Endothelial cell of umbilical vein (primary cell): ENCODE data around the gene RGS12. TPM values are rescaled to one million over a fixed set of nuclear protein-coding genes. Genes with fewer than 3 reads are reported as not detected.

Experiments
- BruUV-seq: library from RNA; stranded (reverse); fragments of 400-500 nt; replicated peaks from 2 replicates; lab custom pipeline; 2021; lab: Mats Ljungman, UMichigan
- CTCF ChIA-PET: fragments of 300-600, 350-600 bp; sonication (Branson Sonifier 250); formaldehyde crosslinking; loops from one replicate; lab custom pipeline; 2021; ENCODE audit warnings: antibody characterized with exemption, inconsistent platforms; lab: Charles Lee
- POLR2A ChIA-PET: fragments of 300-600, 350-600 bp; sonication (Branson Sonifier 250); formaldehyde crosslinking; loops from one replicate; lab custom pipeline; 2021; ENCODE audit warnings: antibody characterized with exemption, inconsistent platforms; lab: Charles Lee
- DNase-seq: peaks from one replicate; pipeline ENCODE4 v3.0.0-alpha.2; 2011; ENCODE audit warnings: low read depth, low spot score
- FAIRE-seq: peaks from 2 replicates; lab custom pipeline; 2011; peaks lifted over from hg19 to GRCh38; lab: Jason Lieb, UNC
- H2AFZ ChIP-seq: 2 replicates; pipeline ENCODE4 v1.6.0; 2012; ENCODE audit warnings: low read depth, low read length, control low read depth, inconsistent platforms
- H3K27ac ChIP-seq: 2 replicates; pipeline ENCODE4 v1.5.1; 2011; ENCODE audit warnings: low read depth, mild to moderate bottlenecking, control low read depth, low read length, moderate library complexity; ENCODE audit not compliant: insufficient read depth
- H3K27me3 ChIP-seq, 2 experiments: 2 replicates each; pipeline versions ENCODE4 v1.6.0 to v1.6.1; 2011; ENCODE audit warnings: low read length in 2 of 2, mixed read lengths in 1 of 2; ENCODE audit not compliant: control insufficient read depth in 2 of 2, insufficient read depth in 2 of 2
- H3K36me3 ChIP-seq, 2 experiments: 2 replicates in 1 of 2; 3 replicates in 1 of 2; pipeline ENCODE4 v1.5.1; 2011; ENCODE audit warnings: low read length in 2 of 2, mild to moderate bottlenecking in 1 of 2, moderate library complexity in 1 of 2; ENCODE audit not compliant: control insufficient read depth in 2 of 2, insufficient read depth in 2 of 2; ENCODE audit errors: extremely low read depth in 1 of 2
- H3K4me1 ChIP-seq: 3 replicates; pipeline ENCODE4 v1.5.1; 2011; ENCODE audit warnings: mild to moderate bottlenecking, low read length; ENCODE audit not compliant: control insufficient read depth, insufficient read depth; ENCODE audit errors: extremely low read depth
- H3K4me2 ChIP-seq: 2 replicates; pipeline ENCODE4 v1.6.1; 2011; ENCODE audit warnings: low read length, control low read depth, mixed read lengths; ENCODE audit not compliant: insufficient read depth
- H3K4me3 ChIP-seq, 3 experiments: fragments of 200-600 bp in 1 of 3; sonication (generic), shearing (Covaris generic) in 1 of 3; replicated peaks in 1 of 3; 2 replicates each; pipeline ENCODE4 v1.5.1; 2011 to 2016; ENCODE audit warnings: control low read depth in 3 of 3, low read length in 3 of 3, mild to moderate bottlenecking in 2 of 3, inconsistent platforms in 1 of 3, low read depth in 1 of 3, moderate library complexity in 1 of 3; ENCODE audit not compliant: insufficient read depth in 1 of 3
- H3K79me2 ChIP-seq: 2 replicates; pipeline ENCODE4 v1.6.0; 2012; ENCODE audit warnings: low read length, inconsistent platforms; ENCODE audit not compliant: control insufficient read depth, insufficient read depth
- H3K9ac ChIP-seq: replicated peaks from 2 replicates; pipeline ENCODE3; 2011; ENCODE audit warnings: low read length, control low read depth; ENCODE audit not compliant: insufficient read depth; ENCODE audit errors: extremely low read depth
- H3K9me1 ChIP-seq: replicated peaks from 3 replicates; pipeline ENCODE4 v1.6.0; 2011; ENCODE audit warnings: mild to moderate bottlenecking, low read length; ENCODE audit not compliant: control insufficient read depth, insufficient read depth; ENCODE audit errors: extremely low read depth
- H3K9me3 ChIP-seq: replicated peaks from 2 replicates; pipeline ENCODE4 v1.5.1; 2012; ENCODE audit warnings: low read length, inconsistent platforms; ENCODE audit not compliant: control insufficient read depth, insufficient read depth
- H4K20me1 ChIP-seq: replicated peaks from 2 replicates; pipeline ENCODE3; 2011; ENCODE audit warnings: mild to moderate bottlenecking, low read length; ENCODE audit not compliant: control insufficient read depth, insufficient read depth; ENCODE audit errors: extremely low read depth
- CTCF ChIP-seq, 2 donors: IDR thresholded peaks; 1 replicate in 1 of 2; 2 replicates in 1 of 2; pipeline ENCODE4 v1.5.1; 2011; ENCODE audit warnings: low read length in 2 of 2, mild to moderate bottlenecking in 2 of 2, moderate library complexity in 2 of 2, control low read depth in 1 of 2, inconsistent platforms in 1 of 2, low read depth in 1 of 2; ENCODE audit not compliant: insufficient read depth in 1 of 2; ENCODE audit errors: extremely low read depth in 1 of 2
- EZH2 ChIP-seq: IDR thresholded peaks from 2 replicates; pipeline ENCODE4 v1.6.1; 2012; ENCODE audit warnings: borderline replicate concordance, low read depth, mild to moderate bottlenecking, moderate library complexity, low read length, inconsistent platforms; ENCODE audit not compliant: severe bottlenecking
- FOS ChIP-seq: IDR thresholded peaks from 2 replicates; pipeline ENCODE4 v1.6.1; 2011; ENCODE audit warnings: mild to moderate bottlenecking, low read length, moderate library complexity, borderline replicate concordance; ENCODE audit not compliant: insufficient read depth
- GATA2 ChIP-seq: IDR thresholded peaks from 2 replicates; pipeline ENCODE4 v1.7.0; 2011; ENCODE audit warnings: low read depth, mild to moderate bottlenecking, moderate library complexity, mixed read lengths, low read length; ENCODE audit not compliant: insufficient read length, insufficient read depth
- JUN ChIP-seq: IDR thresholded peaks from 2 replicates; pipeline ENCODE4 v1.6.1; 2011; ENCODE audit warnings: borderline replicate concordance, low read depth; ENCODE audit not compliant: insufficient read length, insufficient read depth
- MYC ChIP-seq: IDR thresholded peaks from one replicate; pipeline ENCODE4 v1.6.1; 2011; ENCODE audit warnings: mild to moderate bottlenecking, low read depth, low read length
- POLR2A ChIP-seq: IDR thresholded peaks from 2 replicates; pipeline ENCODE4 v1.6.1; 2012; ENCODE audit warnings: low read depth, mild to moderate bottlenecking, control low read depth, low read length
- dilution Hi-C: fragments of 300-500 bp; cut with MboI; formaldehyde crosslinking; loops from one replicate; pipeline ENCODE4 v1.15.0; 2019; ENCODE audit warnings: low sequenced_read_pairs; ENCODE audit not compliant: extremely low pct_ligation_motif_present
- intact Hi-C: fragments of 100-400 bp; cut with micrococcal nuclease; formaldehyde crosslinking; loops from one replicate; pipeline ENCODE4 v1.10.0; 2022
- polyA plus RNA-seq, 4 experiments: library from polyadenylated mRNA; depleted of rRNA in 3 of 4; stranded (reverse) in 3 of 4; unstranded in 1 of 4; fragments of >200 nt; gene quantifications; 2 replicates each; pipeline versions ENCODE4 v1.2.1 to v1.2.3, GENCODE V29; 2011 to 2012; ENCODE audit warnings: missing spikeins in 1 of 4
- total RNA-seq: library from RNA; stranded (reverse); gene quantifications from 2 replicates; pipeline ENCODE4 v1.2.3, GENCODE V29; 2021

The RGS12 gene
- total and polyA plus RNA-seq, 2 donors (not counting 3 experiments of a cell fraction or from before 2014, with no cell fraction given), result 65.2 to 75.4 TPM

DNA sequence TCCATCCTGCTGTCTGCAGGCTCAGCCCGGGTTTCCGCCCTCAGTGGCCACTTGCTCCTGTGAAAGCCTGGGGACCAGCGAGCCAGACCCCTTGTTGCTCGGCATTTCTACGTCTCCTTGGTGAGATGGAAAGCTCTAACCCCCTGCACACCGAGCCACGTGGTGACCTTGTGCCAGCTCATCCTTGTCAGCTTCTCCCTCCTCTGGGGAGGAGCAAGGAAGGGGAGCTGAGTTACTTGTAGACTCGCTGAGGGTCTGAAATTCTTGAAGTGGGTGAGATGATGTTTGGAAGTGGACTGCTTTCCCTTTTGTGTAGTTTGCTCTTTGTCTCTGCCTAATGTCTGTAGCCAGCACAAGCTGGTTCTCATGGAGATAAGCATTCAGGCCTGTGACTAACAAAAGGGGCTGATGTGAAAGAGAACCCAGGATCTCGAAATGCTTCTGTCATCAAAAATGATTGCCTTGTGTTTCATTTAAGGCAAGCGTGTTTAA lies 29.3 kb downstream of the RGS12 start:
- FAIRE-seq, result no peak
- dilution Hi-C loops (no loop called here), intact Hi-C loops (no loop called here)
- Histone ChIP-seq H3K27ac (no peak overlapping the region), H3K27me3 (no peaks in the 10 kb centered on the region), H3K4me3 (no peak overlapping the region), H3K9ac (no peak overlapping the region), H3K9me3 (no peaks in the 10 kb centered on the region), H3K4me2 (no peak overlapping the region), H3K4me1 (peaks cover 20% of the 10 kb centered on the region), H3K36me3 (peaks cover 0 to 18% of the 10 kb centered on the region in 2 experiments), H2AFZ (no peak overlapping the region), H3K9me1 (no peaks in the 10 kb centered on the region), H3K79me2 (peaks cover 48% of the 10 kb centered on the region), H4K20me1 (no peaks in the 10 kb centered on the region)
- no peak for DNase-seq
- ChIA-PET POLR2A (no interaction called here), CTCF (interaction anchor here (1.0 to 1.9 kb wide), 4 partner anchors 12 to 34 kb away, joined by 3 to 7 read pairs (median 4); no protein-coding TSS in a partner anchor)
- TF ChIP-seq EZH2 (no peak), GATA2 (no peak), CTCF (IDR thresholded peaks at IDR 0.05; ENCODE audit: extremely low read depth in 1 of 2, insufficient read depth in 1 of 2, low read depth in 1 of 2, low read length in 2 of 2) (no peak), FOS (no peak), MYC (no peak), POLR2A (no peak), JUN (no peak)
- no TSS peak for BruUV-seq
